Fibroblast of mammary gland (primary cell): ENCODE measurements around the gene PHF12.

ENCODE experiments used
- DNase-seq: peaks from one replicate; pipeline ENCODE4 v3.0.0-alpha.2; 2010; ENCODE audit warnings: low read depth
- H3K4me3 ChIP-seq: 2 replicates; pipeline ENCODE4 v1.5.1; 2011; ENCODE audit warnings: low read depth, mild to moderate bottlenecking, low read length, moderate library complexity; ENCODE audit not compliant: control insufficient read depth
- CTCF ChIP-seq: conservative IDR thresholded peaks from 2 replicates; pipeline ENCODE4 v1.5.1; 2011; ENCODE audit warnings: low read depth, low read length, inconsistent platforms; ENCODE audit not compliant: control insufficient read depth, insufficient read depth

The PHF12 gene

GRCh38 chr17:28956112-28956511 lies 4.8 kb upstream of the PHF12 start:
- no peak overlapping the region for H3K4me3 ChIP-seq
- DNase-seq = no peak
- no peak for TF ChIP-seq CTCF

- no peak for DNase-seq
- no peak for TF ChIP-seq CTCF
- H3K4me3 ChIP-seq = no peak overlapping the region
Observed at GRCh38 chr17:28955408-28955807, 4.1 kb upstream of the PHF12 start.

- no peak for TF ChIP-seq CTCF
- no peak for DNase-seq
- H3K4me3 ChIP-seq = no peak overlapping the region
Observed at GRCh38 chr17:28954886-28955285, 3.6 kb upstream of the PHF12 start.

GRCh38 chr17:28953444-28954118 lies 2.3 kb upstream of the PHF12 start:
- H3K4me3 ChIP-seq = no peak overlapping the region
- peak; percentile 52 for DNase-seq
- TF ChIP-seq CTCF = peak; percentile 82

GRCh38 chr17:28951991-28952975 lies 965 bp upstream of the PHF12 start:
- DNase-seq = peak; percentile 99
- no peak for TF ChIP-seq CTCF

GRCh38 chr17:28950752-28951427 lies 428 bp downstream of the PHF12 start:
- no peak for TF ChIP-seq CTCF
- DNase-seq = no peak
- H3K4me3 ChIP-seq = peak overlapping the region; percentile 86

More at GRCh38 chr17:28951991-28952975, 965 bp upstream of the PHF12 start:
- peak overlapping the region; percentile 92 for H3K4me3 ChIP-seq
